Kidney (tissue), 14 donors: ENCODE data around the gene ADIPOR1. TPM values are rescaled to one million over a fixed set of nuclear protein-coding genes. Genes with fewer than 3 reads are reported as not detected.

Experiments
- DNase-seq, 5 donors: peaks; one replicate each; pipeline ENCODE4 v3.0.0-alpha.2; 2013 to 2020
- FAIRE-seq: peaks from 2 replicates; lab custom pipeline; 2012; peaks lifted over from hg19 to GRCh38; lab: Jason Lieb, UNC
- H3K27ac ChIP-seq, 2 donors: one replicate each; pipeline ENCODE4 v1.7.0; 2013; ENCODE audit warnings: low read depth in 2 of 2, low read length in 2 of 2, inconsistent platforms in 1 of 2
- H3K27me3 ChIP-seq: one replicate; pipeline ENCODE4 v1.7.1; 2013; ENCODE audit warnings: low read length, inconsistent platforms; ENCODE audit not compliant: control insufficient read depth, insufficient read depth
- H3K36me3 ChIP-seq, 3 donors: one replicate each; pipeline versions ENCODE4 v1.7.0 to v1.7.1; 2013; ENCODE audit warnings: low read length in 3 of 3, control low read depth in 1 of 3, inconsistent platforms in 1 of 3; ENCODE audit not compliant: insufficient read depth in 3 of 3, control insufficient read depth in 2 of 3
- H3K4me1 ChIP-seq, 3 donors: one replicate each; pipeline versions ENCODE4 v1.7.0 to v1.7.1; 2013; ENCODE audit warnings: low read length in 3 of 3, inconsistent platforms in 1 of 3, low read depth in 1 of 3; ENCODE audit not compliant: control insufficient read depth in 2 of 3, insufficient read depth in 2 of 3
- H3K4me3 ChIP-seq, 3 donors: one replicate each; pipeline versions ENCODE4 v1.7.0 to v1.8.1; 2013; ENCODE audit warnings: low read length in 3 of 3, control low read depth in 1 of 3, inconsistent platforms in 1 of 3
- H3K9ac ChIP-seq, 3 donors: one replicate each; pipeline versions ENCODE4 v1.7.0 to v1.7.1; 2013; ENCODE audit warnings: low read length in 3 of 3, control low read depth in 1 of 3, inconsistent platforms in 1 of 3
- H3K9me3 ChIP-seq, 3 donors: one replicate each; pipeline versions ENCODE4 v1.7.0 to v1.7.1; 2013; ENCODE audit warnings: low read length in 3 of 3, control low read depth in 1 of 3, inconsistent platforms in 1 of 3; ENCODE audit not compliant: control insufficient read depth in 2 of 3, insufficient read depth in 1 of 3
- CTCF ChIP-seq: IDR thresholded peaks from 3 replicates; pipeline ENCODE4 v1.5.1; 2012; ENCODE audit warnings: mild to moderate bottlenecking, moderate library complexity, borderline replicate concordance; ENCODE audit not compliant: insufficient read depth; ENCODE audit errors: extremely low read depth
- intact Hi-C: fragments of 100-400 bp; cut with DNase I; formaldehyde crosslinking; loops from one replicate; pipeline ENCODE4 v1.11.1; 2022
- polyA plus RNA-seq: library from polyadenylated mRNA; stranded (reverse); fragments of 350-450 nt; fragmentation: Illumina TruSeq; extraction: RNeasy Lipid Tissue Mini Kit (QIAGEN cat#74804); gene quantifications from one replicate; pipeline ENCODE4 v1.2.3, GENCODE V29; 2014; ENCODE audit warnings: low read depth, low replicate concordance; ENCODE audit not compliant: insufficient read depth
- total RNA-seq: library from RNA; stranded (reverse); fragmentation: NEBNext Ultra II Directional; extraction: Animal tissue kit (Norgen Biotek cat#: 25700); gene quantifications from one replicate; pipeline ENCODE4 v1.2.1, GENCODE V29; 2021
- donor health status: control.
- donor health status: control.
- donor health status: control.
- donor health status: control.
- donor health status: control.
- donor health status: DM: yes; HTN: yes; CAD: no.
- donor health status: Normal renal cell carcinoma (clear cell type).

ADIPOR1 gene
- total and polyA plus RNA-seq, 2 donors from 2014 or later, result 66.8 to 70.0 TPM

- Histone ChIP-seq H3K4me1 (no peaks in the 10 kb centered on the region), H3K4me3 (no peak overlapping the region), H3K9me3 (no peaks in the 10 kb centered on the region), H3K36me3 (no peaks in the 10 kb centered on the region), H3K27me3 (no peaks in the 10 kb centered on the region), H3K27ac (no peak overlapping the region), H3K9ac (no peak overlapping the region)
- FAIRE-seq (no peak), DNase-seq (no peak)
- TF ChIP-seq CTCF, result no peak
- intact Hi-C loops, result no loop called here
Measured at GRCh38 chr1:202982715-202983430, 24.8 kb upstream of the ADIPOR1 start.

- no peaks in the 10 kb centered on the region for H3K36me3 ChIP-seq
- no peak overlapping the region for H3K9ac ChIP-seq
- H3K9me3 ChIP-seq, result no peaks in the 10 kb centered on the region
- intact Hi-C loops, result no loop called here
- H3K27ac ChIP-seq, result no peak overlapping the region
- FAIRE-seq (no peak), DNase-seq (no peak)
- H3K27me3 ChIP-seq, result no peaks in the 10 kb centered on the region
- TF ChIP-seq CTCF, result no peak
- no peaks in the 10 kb centered on the region for H3K4me1 ChIP-seq
- H3K4me3 ChIP-seq, result no peak overlapping the region
Measured at GRCh38 chr1:202981939-202982338, 23.8 kb upstream of the ADIPOR1 start.

GRCh38 chr1:202979459-202979858, 21.3 kb upstream of the ADIPOR1 start:
- intact Hi-C loops, result no loop called here
- H3K9ac ChIP-seq, result no peak overlapping the region
- H3K27me3 ChIP-seq, result no peaks in the 10 kb centered on the region
- no peak overlapping the region for H3K27ac ChIP-seq
- no peaks in the 10 kb centered on the region for H3K36me3 ChIP-seq
- H3K4me1 ChIP-seq, result no peaks in the 10 kb centered on the region
- FAIRE-seq (no peak), DNase-seq (no peak)
- H3K4me3 ChIP-seq, result no peak overlapping the region
- no peaks in the 10 kb centered on the region for H3K9me3 ChIP-seq
- TF ChIP-seq CTCF, result no peak
